NOMO-1 treated with dmso at 0.1 percent for 144 hours (cell line): ENCODE measurements around the gene PTTG1IP2.

Source experiments
- DNase-seq: peaks from one replicate; lab custom pipeline; 2025; ENCODE audit not compliant: unreplicated experiment; lab: John Stamatoyannopoulos, UW

Gene PTTG1IP2

GRCh38 chr7:90552521-90552920 lies 83.1 kb downstream of the PTTG1IP2 start:
- DNase-seq, result no peak

- no peak for DNase-seq
Observed at GRCh38 chr7:90560730-90561129, 91.3 kb downstream of the PTTG1IP2 start.
